HepG2 (cell line): ENCODE data around the gene NOS1AP. TPM values are rescaled to one million over a fixed set of nuclear protein-coding genes. Genes with fewer than 3 reads are reported as not detected.

Experiments used
- ATAC-seq: fragments of 200-7000 bp; cut with Tn5 transposase; 3 replicates; pipeline ENCODE4 v1.9.1; 2020; ENCODE audit warnings: mild to moderate bottlenecking, moderate library complexity
- BruUV-seq: library from RNA; stranded (reverse); fragments of 400-500 nt; replicated peaks from 2 replicates; lab custom pipeline; 2021; lab: Mats Ljungman, UMichigan
- CTCF ChIA-PET: fragments of 300-600 bp; formaldehyde crosslinking; extraction: SDS; loops from one replicate; lab custom pipeline; 2021; ENCODE audit warnings: low total read pairs, inconsistent platforms, low intra/inter-chr PET ratio; lab: Yijun Ruan, JAX
- POLR2A ChIA-PET: fragments of 350-600 bp; sonication (Branson Sonifier 250); formaldehyde crosslinking; loops from one replicate; lab custom pipeline; 2020; ENCODE audit warnings: antibody characterized with exemption, inconsistent platforms; lab: Yijun Ruan, JAX
- DNase-seq: peaks from one replicate; pipeline ENCODE4 v3.0.0-alpha.2; 2015; ENCODE audit warnings: low spot score
- FAIRE-seq: peaks from 3 replicates; lab custom pipeline; 2011; peaks lifted over from hg19 to GRCh38; lab: Jason Lieb, UNC
- H2AFZ ChIP-seq: one replicate; pipeline ENCODE4 v1.6.1; 2011; ENCODE audit warnings: low read length, inconsistent platforms
- H3K27ac ChIP-seq: fragments of 300-600 bp; 3 replicates; pipeline ENCODE4 v1.8.0; 2011; ENCODE audit warnings: mixed run types, mild to moderate bottlenecking, mixed read lengths, low read length, inconsistent platforms; ENCODE audit not compliant: insufficient read depth; ENCODE audit errors: extremely low read length
- H3K27me3 ChIP-seq, 2 experiments: fragments of 200-600 bp in 1 of 2; 2 replicates in 1 of 2; 3 replicates in 1 of 2; pipeline versions ENCODE4 v1.6.0 to v1.8.0; 2011; ENCODE audit warnings: low read length in 2 of 2, mild to moderate bottlenecking in 2 of 2, moderate library complexity in 2 of 2, inconsistent platforms in 1 of 2; ENCODE audit not compliant: insufficient read depth in 2 of 2, control insufficient read depth in 1 of 2
- H3K36me3 ChIP-seq, 2 experiments: fragments of 200-600 bp in 1 of 2; replicated peaks in 1 of 2; 2 replicates in 1 of 2; 3 replicates in 1 of 2; pipeline versions ENCODE4 v1.5.1 to v1.8.0; 2011; ENCODE audit warnings: low read length in 2 of 2, inconsistent platforms in 1 of 2; ENCODE audit not compliant: insufficient read depth in 2 of 2, control insufficient read depth in 1 of 2
- H3K4me1 ChIP-seq: 2 replicates; pipeline ENCODE4 v1.5.1; 2012; ENCODE audit warnings: low read length, inconsistent platforms; ENCODE audit not compliant: insufficient read depth
- H3K4me2 ChIP-seq: 2 replicates; pipeline ENCODE4 v1.6.0; 2011; ENCODE audit warnings: low read depth, low read length, inconsistent platforms
- H3K4me3 ChIP-seq, 3 experiments: fragments of 200-600 bp in 1 of 3; sonication (generic), shearing (Covaris generic) in 1 of 3; replicated peaks in 1 of 3; 2 replicates each; pipeline ENCODE4 v1.5.1; 2011 to 2016; ENCODE audit warnings: low read length in 3 of 3, inconsistent platforms in 2 of 3, low read depth in 2 of 3, mild to moderate bottlenecking in 2 of 3, control low read depth in 1 of 3, mixed read lengths in 1 of 3; ENCODE audit not compliant: insufficient read depth in 1 of 3
- H3K79me2 ChIP-seq: one replicate; pipeline ENCODE4 v1.6.1; 2011; ENCODE audit warnings: low read length, inconsistent platforms; ENCODE audit not compliant: insufficient read depth
- H3K9ac ChIP-seq: 2 replicates; pipeline ENCODE4 v1.6.0; 2011; ENCODE audit warnings: mild to moderate bottlenecking, low read depth, low read length, inconsistent platforms; ENCODE audit not compliant: insufficient read depth
- H3K9me3 ChIP-seq: 2 replicates; pipeline ENCODE4 v1.5.1; 2012; ENCODE audit warnings: mild to moderate bottlenecking, low read length
- H4K20me1 ChIP-seq: 2 replicates; pipeline ENCODE4 v1.6.0; 2011; ENCODE audit warnings: inconsistent platforms, mild to moderate bottlenecking, low read length, moderate library complexity; ENCODE audit not compliant: insufficient read depth
- EHMT2 ChIP-seq: fragments of 200-600 bp; sonication (generic); IDR thresholded peaks from 2 replicates; pipeline ENCODE4 v1.7.0; 2017; ENCODE audit warnings: antibody characterized with exemption, low read depth, low read length, borderline replicate concordance
- EP300 ChIP-seq, 3 experiments: sonication (generic) in 1 of 3; formaldehyde crosslinking in 1 of 3; IDR thresholded peaks; 2 replicates each; pipeline versions ENCODE4 v1.5.1 to v1.6.1; 2011 to 2020; ENCODE audit warnings: low read depth in 2 of 3, low read length in 2 of 3, borderline replicate concordance in 1 of 3, improper control_type of control experiment in 1 of 3, mild to moderate bottlenecking in 1 of 3, missing genetic modification reagents in 1 of 3, moderate library complexity in 1 of 3
- FOXA3 ChIP-seq: IDR thresholded peaks from 2 replicates; pipeline ENCODE4 v1.6.1; 2016; ENCODE audit warnings: missing genetic modification reagents, missing compliant biosample characterization
- HNF4G ChIP-seq, 2 experiments: sonication (generic) in 1 of 2; formaldehyde crosslinking in 1 of 2; IDR thresholded peaks; 2 replicates each; pipeline versions ENCODE4 v1.4.0 to v1.6.1; 2011 to 2020; ENCODE audit warnings: borderline replicate concordance in 2 of 2, low read depth in 2 of 2, mild to moderate bottlenecking in 2 of 2, low read length in 1 of 2, missing genetic modification reagents in 1 of 2, moderate library complexity in 1 of 2
- PREB ChIP-seq: sonication (generic); formaldehyde crosslinking; IDR thresholded peaks from 2 replicates; pipeline ENCODE4 v1.4.0; 2020; ENCODE audit warnings: missing genetic modification reagents
- PTBP1 ChIP-seq: fragments of 200-400 bp; formaldehyde crosslinking; IDR thresholded peaks from 2 replicates; pipeline ENCODE4 v1.6.1; 2018; ENCODE audit warnings: low read length, low read depth; ENCODE audit not compliant: poor library complexity, severe bottlenecking
- SOX13 ChIP-seq, 3 experiments: fragments of 450-650 bp in 1 of 3; sonication (generic) in 1 of 3; formaldehyde crosslinking in 1 of 3; IDR thresholded peaks in 2 of 3; conservative IDR thresholded peaks in 1 of 3; 2 replicates each; pipeline versions ENCODE4 v1.5.0 to v1.6.1; 2016 to 2020; ENCODE audit warnings: antibody characterized with exemption in 1 of 3, mild to moderate bottlenecking in 1 of 3, missing compliant biosample characterization in 1 of 3, missing genetic modification reagents in 1 of 3, moderate library complexity in 1 of 3
- SOX6 ChIP-seq, 2 experiments: fragments of 450-650 bp in 1 of 2; sonication (generic) in 1 of 2; formaldehyde crosslinking in 1 of 2; IDR thresholded peaks; 2 replicates each; pipeline versions ENCODE4 v1.4.0 to v1.6.1; 2017 to 2020; ENCODE audit warnings: antibody characterized with exemption in 1 of 2, mild to moderate bottlenecking in 1 of 2, missing genetic modification reagents in 1 of 2
- TBL1XR1 ChIP-seq: fragments of 150-350 bp; IDR thresholded peaks from 2 replicates; pipeline ENCODE4 v1.6.1; 2014; ENCODE audit warnings: borderline replicate concordance, low read length; ENCODE audit not compliant: partially characterized antibody
- TCF7 ChIP-seq: sonication (generic); IDR thresholded peaks from 2 replicates; pipeline ENCODE4 v1.6.1; 2016; ENCODE audit warnings: antibody characterized with exemption, low read depth
- ZC3H4 ChIP-seq: sonication (generic); formaldehyde crosslinking; IDR thresholded peaks from 2 replicates; pipeline ENCODE4 v1.4.0; 2020; ENCODE audit warnings: missing genetic modification reagents, borderline replicate concordance
- ZNF234 ChIP-seq: sonication (generic); formaldehyde crosslinking; conservative IDR thresholded peaks from 2 replicates; pipeline ENCODE4 v1.5.1; 2020; ENCODE audit warnings: mild to moderate bottlenecking, missing genetic modification reagents
- ZNF609 ChIP-seq: sonication (generic); formaldehyde crosslinking; IDR thresholded peaks from 2 replicates; pipeline ENCODE4 v1.4.0; 2020; ENCODE audit warnings: mild to moderate bottlenecking, missing genetic modification reagents, borderline replicate concordance
- WGBS: methylation state at CpG from one replicate; pipeline ENCODE4 v1.1.6; 2017; ENCODE audit warnings: low lambda C conversion rate; 5-methylcytosine and 5-hydroxymethylcytosine counted together
- in situ Hi-C: cut with HindIII; loops from 2 replicates; pipeline ENCODE4 v1.10.0; 2017; ENCODE audit warnings: low pct_unique_long_range_greater_than_20kb; ENCODE audit not compliant: extremely low pct_ligation_motif_present
- intact Hi-C: fragments of 100-400 bp; cut with micrococcal nuclease; formaldehyde crosslinking; loops from one replicate; pipeline ENCODE4 v1.10.0; 2022; ENCODE audit not compliant: unreplicated experiment
- polyA plus RNA-seq, 8 experiments: library from polyadenylated mRNA; depleted of rRNA in 3 of 8; stranded (reverse) in 7 of 8; unstranded in 1 of 8; fragments of >200 nt; fragmentation: Illumina TruSeq in 4 of 8; extraction: Trizol in 4 of 8; gene quantifications; 2 replicates each; pipeline versions ENCODE4 v1.2.1 to v1.2.3, GENCODE V29; 2011 to 2016; ENCODE audit warnings: low read depth in 4 of 8, missing spikeins in 1 of 8, mixed read lengths in 1 of 8; ENCODE audit not compliant: insufficient read depth in 1 of 8
- total RNA-seq, 5 experiments: library from RNA; depleted of rRNA; stranded (reverse); fragments of >200 nt; fragmentation: Illumina TruSeq; extraction: Trizol; gene quantifications; 2 replicates each; pipeline ENCODE4 v1.2.3, GENCODE V29; 2016; ENCODE audit warnings: low read depth in 1 of 5
- TF ChIP-seq, protein P1 (sequence below): IDR thresholded peaks from 2 replicates; pipeline ENCODE4 v1.6.1; 2012; ENCODE audit warnings: inconsistent platforms

NOS1AP gene
- total and polyA plus RNA-seq, 2 of the 13 experiments (the other 11 are each of a cell fraction or from before 2014, with no cell fraction given), result 2.0 to 3.3 TPM

- ATAC-seq (peak; percentile 64), DNase-seq (no peak), FAIRE-seq (peak; percentile 68)
- H3K27me3 ChIP-seq, result no peaks in the 10 kb centered on the region
- 35% methylated on average over 1 of the region's 1 CpG for WGBS
- no TSS peak for BruUV-seq
- H3K9me3 ChIP-seq, result no peaks in the 10 kb centered on the region
- no peak overlapping the region for H3K9ac ChIP-seq
- H3K4me1 ChIP-seq, result peaks cover 89% of the 10 kb centered on the region
- no peak overlapping the region for H3K4me3 ChIP-seq
- H3K27ac ChIP-seq, result peak overlapping the region; percentile 35
- H3K36me3 ChIP-seq, result peaks cover 0 to 1% of the 10 kb centered on the region in 2 experiments; a peak in 1 of 5 replicates
- no peak overlapping the region for H2AFZ ChIP-seq
- CTCF ChIA-PET, result no interaction called here
- intact Hi-C loops (no loop called here), in situ Hi-C loops (no loop called here)
- H4K20me1 ChIP-seq, result no peaks in the 10 kb centered on the region
- POLR2A ChIA-PET, result interaction anchor here (1.1 to 1.3 kb wide), 2 partner anchors 44 to 109 kb away, joined by 4 read pairs; no protein-coding TSS in a partner anchor
- H3K4me2 ChIP-seq, result no peak overlapping the region
- H3K79me2 ChIP-seq, result peaks cover 75% of the 10 kb centered on the region
- TF ChIP-seq PREB (CRISPR knock-in tag), result no peak
- peak; percentile 15 for TF ChIP-seq TBL1XR1
- no peak for TF ChIP-seq ZNF234 (CRISPR knock-in tag)
- 0 out of 2 replicates have a peak, but pooled peaks have one; percentile 20 for TF ChIP-seq FOXA3 (CRISPR knock-in tag)
- peak; percentile 46; the same call in 1 of the 2 replicates for TF ChIP-seq ZNF609 (CRISPR knock-in tag)
- TF ChIP-seq SOX13 (IDR thresholded peaks at IDR 0.05), result no peak
- TF ChIP-seq SOX13 (CRISPR knock-in tag; conservative IDR thresholded peaks at IDR 0.05 in 1 of 2, IDR thresholded peaks at IDR 0.05 in 1 of 2), result 0 out of 4 replicates have a peak, but pooled peaks of 1 of the 2 experiments have one; percentile 9
- TF ChIP-seq HNF4G (IDR thresholded peaks at IDR 0.05; ENCODE audit: borderline replicate concordance, low read depth, low read length), result peak; percentile 28; the same call in 1 of the 2 replicates
- TF ChIP-seq HNF4G (CRISPR knock-in tag; IDR thresholded peaks at IDR 0.05; ENCODE audit: borderline replicate concordance, low read depth), result no peak
- TF ChIP-seq, protein P1, sequence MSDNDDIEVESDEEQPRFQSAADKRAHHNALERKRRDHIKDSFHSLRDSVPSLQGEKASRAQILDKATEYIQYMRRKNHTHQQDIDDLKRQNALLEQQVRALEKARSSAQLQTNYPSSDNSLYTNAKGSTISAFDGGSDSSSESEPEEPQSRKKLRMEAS, result 0 out of 2 replicates have a peak, but pooled peaks have one; percentile 16
- TF ChIP-seq SOX6 (IDR thresholded peaks at IDR 0.05), result no peak
- TF ChIP-seq SOX6 (CRISPR knock-in tag; IDR thresholded peaks at IDR 0.05), result peak; percentile 29; the same call in 1 of the 2 replicates
- no peak for TF ChIP-seq ZC3H4
- TF ChIP-seq EHMT2, result 0 out of 2 replicates have a peak, but pooled peaks have one; percentile 23
- no peak for TF ChIP-seq PTBP1
- peak in 1 of 2 experiments; percentile 14; a peak in 1 of 4 replicates for TF ChIP-seq EP300 (IDR thresholded peaks at IDR 0.05; ENCODE audit: low read depth in 2 of 2, low read length in 2 of 2)
- TF ChIP-seq EP300 (CRISPR knock-in tag; IDR thresholded peaks at IDR 0.05; ENCODE audit: borderline replicate concordance), result no peak
- TF ChIP-seq TCF7, result peak; percentile 17; the same call in 1 of the 2 replicates
These were observed 18.1 kb downstream of the NOS1AP start for GRCh38 chr1:162087574-162087973.
